ENCODE data around the gene CCDC106.

The CCDC106 gene

GRCh38 chr19:55687281-55688201 is 39.5 kb downstream of the CCDC106 start:
- Histone ChIP-seq H2AFZ (no peak overlapping the region), H3K36me3 (ENCODE audit: control insufficient read depth, insufficient read depth, low read length) (no peaks in the 10 kb centered on the region), H3K9ac (no peak overlapping the region)

GRCh38 chr19:55688422-55689218 is 40.6 kb downstream of the CCDC106 start:
- no peak overlapping the region for H2AFZ ChIP-seq
- no peaks in the 10 kb centered on the region for H3K27me3 ChIP-seq (ENCODE audit: control insufficient read depth, insufficient read depth, low read length)
- peaks cover 10% of the 10 kb centered on the region for H3K4me1 ChIP-seq
- no peaks in the 10 kb centered on the region for H3K9me3 ChIP-seq (ENCODE audit: control insufficient read depth, low read length)
- TF ChIP-seq CTCF (IDR thresholded peaks at IDR 0.05): no peak
- no peak overlapping the region for H3K4me3 ChIP-seq (ENCODE audit: low read depth, low read length)
- H3K36me3 ChIP-seq (ENCODE audit: control insufficient read depth, insufficient read depth, low read length): no peaks in the 10 kb centered on the region
- no peak overlapping the region for H3K4me2 ChIP-seq (ENCODE audit: low read length)
- H3K27ac ChIP-seq: no peak overlapping the region
- H3K79me2 ChIP-seq: peaks cover 43% of the 10 kb centered on the region
- H3K9ac ChIP-seq: no peak overlapping the region

More at GRCh38 chr19:55687281-55688201, 39.5 kb downstream of the CCDC106 start:
- H3K27me3 ChIP-seq (ENCODE audit: control insufficient read depth, insufficient read depth, low read length): no peaks in the 10 kb centered on the region
- no peaks in the 10 kb centered on the region for H3K9me3 ChIP-seq (ENCODE audit: control insufficient read depth, low read length)
- peaks cover 10% of the 10 kb centered on the region for H3K4me1 ChIP-seq
- no peak overlapping the region for H3K27ac ChIP-seq
- no peak for TF ChIP-seq CTCF (IDR thresholded peaks at IDR 0.05)
- no peak overlapping the region for H3K4me3 ChIP-seq (ENCODE audit: low read depth, low read length)
- peaks cover 52% of the 10 kb centered on the region for H3K79me2 ChIP-seq
- no peak overlapping the region for H3K4me2 ChIP-seq (ENCODE audit: low read length)

GRCh38 chr19:55689411-55690108 is 41.5 kb downstream of the CCDC106 start:
- Histone ChIP-seq H3K4me1 (peaks cover 10% of the 10 kb centered on the region), H3K27ac (no peak overlapping the region), H3K9me3 (ENCODE audit: control insufficient read depth, low read length) (no peaks in the 10 kb centered on the region), H2AFZ (no peak overlapping the region), H3K27me3 (ENCODE audit: control insufficient read depth, insufficient read depth, low read length) (no peaks in the 10 kb centered on the region), H3K79me2 (peaks cover 33% of the 10 kb centered on the region), H3K4me3 (ENCODE audit: low read depth, low read length) (no peak overlapping the region), H3K4me2 (ENCODE audit: low read length) (no peak overlapping the region), H3K9ac (no peak overlapping the region), H3K36me3 (ENCODE audit: control insufficient read depth, insufficient read depth, low read length) (no peaks in the 10 kb centered on the region)
- no peak for TF ChIP-seq CTCF (IDR thresholded peaks at IDR 0.05)

- no peak overlapping the region for H3K9ac ChIP-seq
- no peak overlapping the region for H3K27ac ChIP-seq
- H3K27me3 ChIP-seq (ENCODE audit: control insufficient read depth, insufficient read depth, low read length): no peaks in the 10 kb centered on the region
- H3K36me3 ChIP-seq (ENCODE audit: control insufficient read depth, insufficient read depth, low read length): no peaks in the 10 kb centered on the region
- peaks cover 10% of the 10 kb centered on the region for H3K4me1 ChIP-seq
- H2AFZ ChIP-seq: no peak overlapping the region
- no peak overlapping the region for H3K4me3 ChIP-seq (ENCODE audit: low read depth, low read length)
- TF ChIP-seq CTCF (IDR thresholded peaks at IDR 0.05): no peak
- no peak overlapping the region for H3K4me2 ChIP-seq (ENCODE audit: low read length)
- H3K9me3 ChIP-seq (ENCODE audit: control insufficient read depth, low read length): no peaks in the 10 kb centered on the region
- H3K79me2 ChIP-seq: peaks cover 26% of the 10 kb centered on the region
These were observed 42.2 kb downstream of the CCDC106 start for GRCh38 chr19:55690109-55690768.
